Measurements from ENCODE around the gene RAMP1. TPM values are rescaled to one million over a fixed set of nuclear protein-coding genes. Genes with fewer than 3 reads are reported as not detected.

RAMP1 gene
- total RNA-seq, 6 experiments from 2014 or later = 10.1 to 75.2 (median 37.5) TPM

GRCh38 chr2:237951878-237952277 is 92.5 kb downstream of the RAMP1 start:
- no peaks in the 10 kb centered on the region for H3K36me3 ChIP-seq
- no peak for DNase-seq
- intact Hi-C loops (cut with DNase I) = no loop called here
- H3K9me3 ChIP-seq = no peaks in the 10 kb centered on the region
- no peak for ATAC-seq
- H3K27me3 ChIP-seq = no peaks in the 10 kb centered on the region
- H3K27ac ChIP-seq = no peak overlapping the region
- TF ChIP-seq POLR2A (IDR thresholded peaks at IDR 0.05) = no peak
- TF ChIP-seq, protein P1, sequence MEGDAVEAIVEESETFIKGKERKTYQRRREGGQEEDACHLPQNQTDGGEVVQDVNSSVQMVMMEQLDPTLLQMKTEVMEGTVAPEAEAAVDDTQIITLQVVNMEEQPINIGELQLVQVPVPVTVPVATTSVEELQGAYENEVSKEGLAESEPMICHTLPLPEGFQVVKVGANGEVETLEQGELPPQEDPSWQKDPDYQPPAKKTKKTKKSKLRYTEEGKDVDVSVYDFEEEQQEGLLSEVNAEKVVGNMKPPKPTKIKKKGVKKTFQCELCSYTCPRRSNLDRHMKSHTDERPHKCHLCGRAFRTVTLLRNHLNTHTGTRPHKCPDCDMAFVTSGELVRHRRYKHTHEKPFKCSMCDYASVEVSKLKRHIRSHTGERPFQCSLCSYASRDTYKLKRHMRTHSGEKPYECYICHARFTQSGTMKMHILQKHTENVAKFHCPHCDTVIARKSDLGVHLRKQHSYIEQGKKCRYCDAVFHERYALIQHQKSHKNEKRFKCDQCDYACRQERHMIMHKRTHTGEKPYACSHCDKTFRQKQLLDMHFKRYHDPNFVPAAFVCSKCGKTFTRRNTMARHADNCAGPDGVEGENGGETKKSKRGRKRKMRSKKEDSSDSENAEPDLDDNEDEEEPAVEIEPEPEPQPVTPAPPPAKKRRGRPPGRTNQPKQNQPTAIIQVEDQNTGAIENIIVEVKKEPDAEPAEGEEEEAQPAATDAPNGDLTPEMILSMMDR (IDR thresholded peaks at IDR 0.05) = no peak
- no peak overlapping the region for H3K4me3 ChIP-seq
- 83% methylated on average over 3 of the region's 3 CpGs for WGBS (ENCODE audit: insufficient coverage, low coverage, low lambda C conversion rate, missing lambda C conversion rate)
- H3K4me1 ChIP-seq = peaks cover 0 to 4% (median 0%) of the 10 kb centered on the region in 4 donors

DNA sequence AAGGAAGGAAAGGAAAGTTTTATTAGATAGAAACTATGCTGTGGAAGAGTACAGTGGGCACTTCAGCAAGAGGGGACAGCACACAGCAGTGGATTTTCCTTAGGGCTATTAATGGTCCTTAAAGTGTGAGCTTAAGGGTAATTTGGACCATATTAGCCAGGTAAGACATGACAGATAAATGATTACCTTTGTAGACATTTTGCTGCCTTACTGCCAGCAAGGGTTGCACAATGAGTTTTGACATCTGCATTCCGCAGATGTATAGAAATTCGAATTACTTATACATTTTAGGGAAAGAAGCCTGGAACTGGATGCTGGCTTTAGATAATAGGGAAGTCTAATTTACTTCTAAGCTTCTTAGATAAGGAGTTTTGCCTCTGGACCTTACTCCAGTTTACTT is 93.4 kb downstream of the RAMP1 start:
- DNase-seq (no peak), ATAC-seq (no peak)
- H3K27ac ChIP-seq = no peak overlapping the region
- H3K36me3 ChIP-seq = no peaks in the 10 kb centered on the region
- TF ChIP-seq, protein P1 (IDR thresholded peaks at IDR 0.05) = no peak
- TF ChIP-seq POLR2A (IDR thresholded peaks at IDR 0.05) = no peak
- H3K27me3 ChIP-seq = no peaks in the 10 kb centered on the region
- no peak overlapping the region for H3K4me3 ChIP-seq
- H3K4me1 ChIP-seq = peaks cover 0 to 4% (median 0%) of the 10 kb centered on the region in 4 donors
- 64% methylated on average over 2 of the region's 2 CpGs for WGBS (ENCODE audit: insufficient coverage, low coverage, low lambda C conversion rate, missing lambda C conversion rate)
- H3K9me3 ChIP-seq = no peaks in the 10 kb centered on the region
- intact Hi-C loops (cut with DNase I) = no loop called here

DNA sequence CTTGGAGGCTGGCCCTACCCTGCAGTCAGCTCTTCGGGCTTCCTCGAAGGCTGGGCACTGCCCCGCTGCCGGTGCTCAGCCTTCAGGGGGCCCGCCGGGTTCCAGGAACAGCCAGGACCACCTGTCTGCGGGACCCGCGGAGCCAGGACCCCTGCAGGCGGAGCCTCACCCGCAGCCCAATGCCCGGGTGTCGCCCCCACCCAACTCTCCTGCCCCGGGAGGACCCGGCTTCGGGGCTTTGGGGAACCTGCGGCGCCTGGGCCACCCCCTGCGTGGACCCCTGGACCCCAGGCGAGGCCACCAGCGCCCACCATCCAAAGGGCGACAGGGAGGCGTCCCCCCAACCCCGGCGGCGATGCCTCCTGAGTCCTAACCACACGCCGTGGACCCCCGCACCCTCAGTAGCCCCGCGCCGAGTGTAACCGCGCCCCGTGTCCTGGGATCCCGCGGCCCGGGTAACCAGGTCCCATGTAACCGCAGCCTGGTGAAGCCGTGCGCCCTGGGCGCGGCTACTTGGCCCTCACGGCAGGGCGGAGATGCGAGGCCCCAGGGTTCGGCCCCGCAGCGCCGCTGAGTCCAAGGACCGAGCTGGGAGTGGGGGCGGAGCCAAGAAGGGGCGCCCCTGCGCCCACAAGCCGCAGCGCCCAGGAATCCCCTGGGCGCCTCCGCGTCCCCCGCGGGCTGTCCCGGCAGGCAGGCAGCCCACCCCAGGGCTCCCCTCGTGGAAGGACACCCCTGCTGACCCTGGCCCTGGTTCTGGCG is 96.4 kb downstream of the RAMP1 start:
- Histone ChIP-seq H3K27me3 (no peaks in the 10 kb centered on the region), H3K27ac (no peak overlapping the region), H3K9me3 (no peaks in the 10 kb centered on the region), H3K4me3 (no peak overlapping the region), H3K36me3 (no peaks in the 10 kb centered on the region), H3K4me1 (peaks cover 0 to 4% (median 0%) of the 10 kb centered on the region in 4 donors)
- WGBS (ENCODE audit: insufficient coverage, low coverage, low lambda C conversion rate, missing lambda C conversion rate) = 49% methylated on average over 5 of the region's 64 CpGs
- TF ChIP-seq, protein P1 (IDR thresholded peaks at IDR 0.05) = no peak
- TF ChIP-seq POLR2A (IDR thresholded peaks at IDR 0.05) = no peak
- intact Hi-C loops (cut with DNase I) = no loop called here
- ATAC-seq = peak in 2 of 4 donors; percentile 17 to 61
- no peak for DNase-seq

GRCh38 chr2:237956402-237956736 is 96.9 kb downstream of the RAMP1 start:
- H3K9me3 ChIP-seq = no peaks in the 10 kb centered on the region
- H3K4me3 ChIP-seq = no peak overlapping the region
- no CpG with 5 or more reads among the region's 23 CpGs for WGBS (ENCODE audit: insufficient coverage, low coverage, low lambda C conversion rate, missing lambda C conversion rate)
- no peaks in the 10 kb centered on the region for H3K36me3 ChIP-seq
- peaks cover 0 to 4% (median 0%) of the 10 kb centered on the region in 4 donors for H3K4me1 ChIP-seq
- TF ChIP-seq, protein P1 (IDR thresholded peaks at IDR 0.05) = no peak
- TF ChIP-seq POLR2A (IDR thresholded peaks at IDR 0.05) = no peak
- no peaks in the 10 kb centered on the region for H3K27me3 ChIP-seq
- no peak for DNase-seq
- peak in 1 of 4 donors; percentile 55 for ATAC-seq
- H3K27ac ChIP-seq = no peak overlapping the region
- intact Hi-C loops (cut with DNase I) = no loop called here

All from right lobe of liver (tissue), 6 donors.